ENCODE measurements around the gene COL21A1.
"Not testable (repeated sequence)": the region's sequence is repeated elsewhere in the genome, so short reads cannot be mapped to it uniquely, and the experiment has no call there.

Gene COL21A1

GRCh38 chr6:56246881-56247653 is at the start of gene COL21A1:
COL21A1 (minus strand) TSS chr6:56247580; CDS start chr6:56182618, 64,962 bp downstream.
- DNase-seq = no peak

- no peak for DNase-seq
Measured at GRCh38 chr6:56293781-56294180, 46.4 kb upstream of the COL21A1 start.

DNA sequence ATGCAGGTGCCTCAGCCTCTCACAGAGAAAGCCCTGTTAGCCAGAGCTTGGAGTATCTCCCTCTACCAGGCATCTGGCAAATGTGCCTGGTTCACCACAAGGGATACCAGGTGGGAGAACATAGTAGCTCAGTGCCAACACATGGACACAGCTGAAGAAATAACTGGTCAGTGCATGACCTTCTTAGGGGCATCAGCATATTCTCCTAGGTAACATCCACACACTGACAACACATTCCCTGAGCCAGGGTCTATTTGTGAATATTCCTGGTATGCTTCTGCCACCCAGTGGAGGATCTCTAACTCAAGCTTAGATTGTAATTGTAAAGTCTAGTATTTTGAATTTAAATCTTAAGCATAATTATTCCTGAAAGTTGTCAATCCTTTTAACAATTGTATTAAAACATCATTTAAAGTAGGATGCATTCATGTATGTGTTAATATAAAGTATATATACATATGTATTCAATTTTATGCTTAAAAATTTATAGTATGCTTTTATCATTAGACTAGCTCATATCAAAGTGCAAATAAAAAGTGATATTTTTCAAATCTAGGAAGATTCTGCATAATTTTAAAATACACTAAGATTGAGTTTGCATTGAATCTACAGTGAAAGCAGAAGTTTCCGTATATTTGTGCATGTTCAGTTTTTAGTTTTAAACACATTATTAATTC is 45.3 kb upstream of the COL21A1 start:
- no peak for DNase-seq

- DNase-seq = no peak
Measured at GRCh38 chr6:56291302-56291917, 44.0 kb upstream of the COL21A1 start.

DNA sequence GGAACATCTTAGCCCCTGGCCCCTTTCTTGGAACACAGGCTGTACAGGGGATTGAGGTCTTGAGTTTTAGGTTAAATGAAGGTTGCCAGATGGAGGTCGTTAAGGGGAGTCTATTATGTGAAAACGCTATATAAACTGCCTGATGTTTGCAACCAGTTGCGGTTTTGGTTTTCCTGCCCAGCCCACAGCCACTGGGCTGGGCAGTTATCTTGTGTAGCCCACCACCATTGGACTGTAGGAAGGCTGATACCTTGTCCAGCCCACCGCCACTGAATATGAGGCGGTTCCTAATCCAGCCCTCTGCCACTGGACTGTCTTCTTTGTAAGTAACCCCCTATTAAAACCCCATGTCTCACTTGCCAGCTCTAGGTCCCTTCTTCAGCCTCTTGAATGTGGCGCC is 42.3 kb upstream of the COL21A1 start:
- DNase-seq = no peak

DNA sequence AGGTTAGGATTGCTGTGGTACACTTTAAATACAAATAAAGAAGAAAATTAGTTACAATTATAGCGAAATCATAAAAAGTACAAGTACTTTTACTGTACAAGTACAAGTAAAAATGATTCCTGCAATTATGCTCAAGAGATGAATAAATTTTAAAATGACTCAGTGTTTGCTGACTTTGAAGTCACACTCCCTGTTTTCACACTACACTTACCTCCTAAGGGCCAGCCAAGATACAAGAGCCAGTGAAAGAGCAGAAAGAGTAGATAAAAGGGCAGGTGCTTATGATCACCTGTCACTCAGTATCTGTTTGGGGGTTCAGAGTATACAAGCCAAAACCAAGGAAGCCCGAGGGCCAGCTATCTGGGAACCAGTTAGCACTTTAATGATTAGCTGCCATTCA is 41.0 kb upstream of the COL21A1 start:
- DNase-seq = no peak

DNA sequence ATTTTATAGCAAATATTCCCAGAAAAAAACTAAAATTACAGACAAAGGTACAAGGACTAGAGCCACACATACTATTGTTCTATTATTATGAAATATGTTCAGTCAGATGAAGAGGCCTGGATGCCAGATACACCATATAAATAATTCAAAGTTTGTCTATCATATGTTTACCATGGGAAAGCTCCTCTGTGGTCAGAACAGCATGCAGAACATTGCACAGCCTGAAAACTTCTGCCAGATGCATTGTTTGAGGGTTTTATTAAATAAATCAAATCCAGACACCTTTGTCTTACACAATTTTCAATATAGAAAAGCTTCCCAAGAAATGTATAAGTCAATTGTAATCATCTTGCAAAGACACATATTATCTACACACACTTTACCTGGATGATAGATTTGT is 35.0 kb upstream of the COL21A1 start:
- DNase-seq = no peak

DNA sequence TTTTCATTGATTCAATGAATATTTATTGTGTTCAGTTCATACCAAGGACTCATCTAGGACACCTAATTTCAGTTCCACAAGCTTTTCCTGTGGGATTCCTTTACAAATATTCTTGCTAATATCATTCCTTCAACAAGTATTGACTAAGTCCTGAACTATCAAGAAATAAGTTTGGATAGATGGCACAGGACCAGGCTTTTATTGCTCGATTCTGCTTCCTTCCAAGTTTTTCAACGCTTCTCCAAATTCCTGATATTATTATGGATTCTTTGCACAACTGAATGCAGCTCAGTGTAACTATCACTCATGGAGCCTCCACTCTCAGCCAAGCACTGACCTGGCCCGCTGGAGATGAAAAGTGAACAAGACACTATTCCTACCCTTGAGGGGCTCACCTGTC is 32.7 kb upstream of the COL21A1 start:
- no peak for DNase-seq

DNA sequence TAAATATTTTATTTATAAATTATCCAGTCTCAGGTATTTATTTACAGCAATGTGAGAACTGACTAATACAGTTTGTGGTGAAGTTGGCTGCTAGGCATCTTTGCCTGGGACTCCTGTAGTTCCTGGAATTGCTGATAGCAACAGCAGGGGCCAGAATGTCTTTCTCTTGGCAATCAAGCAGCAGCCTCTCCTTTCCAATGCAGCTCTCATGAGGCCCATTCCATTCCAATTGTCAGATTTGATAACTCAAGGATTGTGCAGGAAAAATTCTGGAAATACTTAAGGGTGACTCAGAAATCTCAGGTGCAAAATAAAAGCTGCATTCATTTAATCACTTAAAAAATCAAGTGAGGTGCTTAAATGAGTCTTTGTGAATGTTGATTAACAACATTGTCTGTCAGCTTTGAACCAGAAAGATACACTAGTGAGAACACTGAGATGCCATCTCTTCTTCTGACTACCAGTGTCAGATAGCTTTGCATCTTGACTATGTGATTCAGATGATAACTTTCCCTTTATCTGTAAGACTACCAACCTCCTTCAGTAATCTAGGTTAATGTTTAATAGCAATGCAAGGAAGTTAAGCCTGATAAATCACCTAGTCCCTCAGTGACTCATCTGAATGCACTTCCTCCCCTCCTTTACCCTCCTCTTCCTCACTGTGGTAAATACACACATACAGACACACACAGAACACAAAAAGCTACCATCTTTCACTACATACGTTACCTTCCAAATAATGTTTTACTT is 32.1 kb upstream of the COL21A1 start:
- DNase-seq = no peak

DNA sequence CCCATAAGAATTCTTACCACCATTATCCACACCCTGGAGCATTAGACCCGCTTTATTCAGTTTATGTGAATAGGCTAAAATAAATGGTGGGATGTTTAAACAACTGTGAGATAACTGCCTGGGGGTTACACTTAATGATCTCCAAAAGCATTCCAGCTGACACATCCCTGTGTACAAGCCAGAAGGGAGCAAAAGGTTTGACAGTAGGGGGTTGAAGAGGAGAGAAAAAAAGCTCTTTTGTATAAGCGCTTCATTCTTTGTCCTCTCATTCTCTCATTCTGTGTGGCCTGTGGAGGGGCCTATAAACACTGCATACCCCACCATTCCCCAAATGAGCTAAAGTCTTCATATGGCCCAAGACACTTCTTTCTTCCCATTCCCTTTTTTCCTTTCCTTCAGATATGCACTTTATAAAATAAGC is 30.8 kb upstream of the COL21A1 start:
- DNase-seq = no peak

GRCh38 chr6:56270812-56271441 is 23.5 kb upstream of the COL21A1 start:
- DNase-seq = no peak

DNA sequence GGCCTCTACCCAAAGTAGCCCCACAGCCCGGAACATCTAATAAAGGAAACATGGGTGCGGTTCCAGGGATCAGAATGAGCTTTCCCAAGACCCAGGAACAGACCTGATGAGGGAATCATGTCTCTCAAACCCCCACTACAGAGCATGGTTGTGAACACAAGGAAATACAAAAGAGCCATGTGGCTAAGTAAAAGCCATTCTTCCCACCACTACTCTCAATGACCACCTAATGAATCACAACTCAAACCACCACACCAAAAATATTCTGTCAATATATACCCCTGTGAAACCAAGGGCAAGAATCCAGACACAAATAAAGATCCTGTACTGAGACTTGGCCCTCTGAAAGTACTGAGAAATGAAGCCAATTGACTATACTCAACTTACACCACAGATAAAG is 20.9 kb upstream of the COL21A1 start:
- DNase-seq = no peak

DNA sequence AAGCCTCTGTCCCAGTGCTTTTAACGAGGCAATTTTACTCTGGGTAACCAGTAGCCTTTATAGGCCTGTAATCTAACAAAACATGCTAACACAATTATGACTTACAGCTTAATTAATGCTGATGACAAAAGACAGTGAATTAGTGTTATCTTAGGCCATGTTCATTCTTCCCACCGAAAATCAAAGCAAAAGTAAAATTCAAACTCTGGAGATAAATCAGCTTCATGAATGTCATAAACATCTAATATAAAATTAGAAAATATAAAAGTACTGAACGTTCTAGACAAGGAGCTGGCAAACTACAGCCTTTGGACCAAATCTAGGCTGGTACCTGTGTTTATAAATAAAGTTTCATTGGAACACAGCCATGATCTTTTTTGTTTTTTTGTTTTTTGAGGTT is 18.6 kb upstream of the COL21A1 start:
- DNase-seq = no peak

- DNase-seq = no peak
Measured at GRCh38 chr6:56263596-56264315, 16.4 kb upstream of the COL21A1 start.

- DNase-seq = not testable (repeated sequence)
Measured at GRCh38 chr6:56260593-56260992, 13.2 kb upstream of the COL21A1 start.

DNA sequence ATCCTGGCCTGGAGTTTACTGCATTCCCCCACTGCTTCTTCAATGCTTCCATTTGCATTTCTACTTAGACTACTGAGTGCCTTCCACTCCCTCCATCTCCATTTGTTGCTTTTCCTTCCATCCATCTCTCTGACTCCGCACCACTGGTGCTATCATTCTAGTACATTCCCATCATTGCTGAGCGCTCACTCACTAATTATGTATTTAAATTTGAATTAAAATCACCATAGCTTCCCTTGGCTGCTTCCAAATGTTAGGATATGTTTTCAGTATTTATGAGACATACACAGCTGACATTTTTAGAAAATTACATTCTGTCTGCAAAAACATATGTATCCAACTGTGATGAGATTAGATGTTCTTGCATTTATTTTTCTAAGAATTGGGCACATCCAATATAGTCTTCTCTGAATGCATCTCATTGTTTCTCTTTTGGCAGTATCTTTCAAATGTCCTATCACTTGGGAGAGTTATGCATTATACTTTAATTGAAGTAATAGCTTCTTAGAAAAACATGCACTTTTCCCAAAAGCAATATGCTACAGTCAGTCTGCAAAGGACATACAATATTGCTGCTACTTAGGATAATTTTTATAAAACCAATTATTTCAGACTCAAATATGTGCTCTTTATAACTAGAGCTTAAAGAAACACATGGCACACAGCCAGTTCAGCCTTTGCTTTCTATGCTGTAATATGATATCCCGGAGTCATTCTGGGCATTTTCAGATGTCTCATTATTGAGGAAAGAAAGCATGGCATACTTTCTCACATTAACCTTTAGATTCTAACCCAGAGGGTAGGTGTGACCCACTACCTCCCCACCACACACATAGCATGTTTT is 12.1 kb upstream of the COL21A1 start:
- DNase-seq = no peak

GRCh38 chr6:56255349-56255748 is 8.0 kb upstream of the COL21A1 start:
- DNase-seq = no peak

GRCh38 chr6:56250266-56250665 is 2.9 kb upstream of the COL21A1 start:
- no peak for DNase-seq

GRCh38 chr6:56247654-56248122 is 308 bp upstream of the COL21A1 start:
- no peak for DNase-seq

DNA sequence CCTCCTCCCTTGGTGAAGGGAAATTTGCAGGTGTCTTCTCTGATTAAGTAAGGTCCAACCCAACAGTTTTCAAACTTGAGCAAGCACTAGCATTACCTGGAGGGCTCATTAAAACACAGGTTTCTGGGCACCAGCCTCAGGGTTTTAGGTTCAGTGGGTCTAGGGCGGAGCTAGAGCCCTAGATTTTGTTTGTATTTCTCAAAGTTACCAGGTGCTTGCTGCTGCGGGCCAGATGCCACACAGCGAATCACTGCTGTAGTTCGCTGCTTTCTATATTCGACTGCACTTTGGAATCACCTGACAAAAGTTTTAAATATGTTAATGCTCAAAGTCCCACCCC is 869 bp downstream of the COL21A1 start:
- DNase-seq = no peak

DNA sequence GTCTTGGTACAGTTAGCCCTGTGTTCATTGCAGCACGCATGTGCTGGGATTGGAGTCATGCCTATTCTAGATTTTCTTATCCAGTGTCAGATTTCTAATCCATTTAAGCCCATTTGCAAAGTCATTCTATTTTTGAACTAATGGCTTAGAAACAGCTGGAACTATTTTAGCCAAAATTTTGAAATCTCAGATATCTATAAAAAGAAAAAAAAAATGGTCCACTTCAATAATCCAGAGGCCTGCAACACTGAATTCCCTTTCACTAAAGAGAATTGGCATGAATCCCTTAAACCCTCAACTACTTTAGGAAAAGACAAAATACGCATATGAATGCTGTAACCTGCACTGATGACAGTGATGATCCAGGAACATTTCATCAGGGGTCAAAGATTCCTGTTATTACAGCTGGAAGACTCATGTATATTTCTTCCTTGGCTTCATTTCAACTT is 1.5 kb downstream of the COL21A1 start:
- DNase-seq = no peak

Data from stimulated activated naive CD4-positive, alpha-beta T cell (primary cell).